Upper lobe of left lung (tissue), 4 donors: Measurements from ENCODE around the gene PIK3C2G.

Experiments
- EP300 ChIP-seq, 4 donors: sonication (generic); formaldehyde crosslinking; IDR thresholded peaks; one replicate each; pipeline ENCODE4 v1.5.1; 2017; ENCODE audit warnings: antibody characterized with exemption in 4 of 4, control low read depth in 2 of 4
- POLR2A ChIP-seq, 4 donors: fragments of 450-650 bp; IDR thresholded peaks; one replicate each; pipeline ENCODE4 v1.5.1; 2016 to 2017; ENCODE audit warnings: antibody characterized with exemption in 4 of 4, mild to moderate bottlenecking in 2 of 4
- POLR2AphosphoS5 ChIP-seq, 2 donors: sonication (generic); formaldehyde crosslinking; IDR thresholded peaks; one replicate each; pipeline ENCODE4 v1.5.1; 2017; ENCODE audit warnings: antibody characterized with exemption in 2 of 2
- TF ChIP-seq, protein P1 (sequence below), 6 experiments: fragments of 450-650 bp in 4 of 6; fragments of 200-600 bp in 2 of 6; sonication (generic) in 2 of 6; IDR thresholded peaks; one replicate each; pipeline ENCODE4 v1.5.1; 2016 to 2019; ENCODE audit warnings: antibody characterized with exemption in 6 of 6

DNA sequence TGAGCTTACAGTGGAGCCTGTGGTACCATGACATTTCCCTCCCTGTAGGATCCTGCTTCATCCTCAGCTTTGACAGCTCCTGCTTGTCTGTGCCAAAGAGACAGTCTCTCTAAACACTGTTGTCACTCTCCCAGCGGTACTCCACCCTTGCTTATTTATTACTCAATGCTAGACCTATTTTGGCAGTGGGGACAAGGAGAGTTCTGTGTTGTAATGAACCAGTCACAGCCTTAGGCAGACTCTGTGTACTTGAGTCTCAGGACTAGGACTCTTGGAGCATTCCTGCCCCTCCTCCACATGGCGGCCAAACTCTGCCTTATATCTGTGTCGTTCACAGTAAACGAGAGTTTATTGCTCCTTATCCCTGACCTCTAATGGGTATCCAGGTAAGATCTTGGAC is 70.9 kb downstream of the PIK3C2G start:
- TF ChIP-seq POLR2A (IDR thresholded peaks at IDR 0.05) (no peak), EP300 (IDR thresholded peaks at IDR 0.05) (no peak), POLR2AphosphoS5 (IDR thresholded peaks at IDR 0.05) (no peak)
- TF ChIP-seq, protein P1, sequence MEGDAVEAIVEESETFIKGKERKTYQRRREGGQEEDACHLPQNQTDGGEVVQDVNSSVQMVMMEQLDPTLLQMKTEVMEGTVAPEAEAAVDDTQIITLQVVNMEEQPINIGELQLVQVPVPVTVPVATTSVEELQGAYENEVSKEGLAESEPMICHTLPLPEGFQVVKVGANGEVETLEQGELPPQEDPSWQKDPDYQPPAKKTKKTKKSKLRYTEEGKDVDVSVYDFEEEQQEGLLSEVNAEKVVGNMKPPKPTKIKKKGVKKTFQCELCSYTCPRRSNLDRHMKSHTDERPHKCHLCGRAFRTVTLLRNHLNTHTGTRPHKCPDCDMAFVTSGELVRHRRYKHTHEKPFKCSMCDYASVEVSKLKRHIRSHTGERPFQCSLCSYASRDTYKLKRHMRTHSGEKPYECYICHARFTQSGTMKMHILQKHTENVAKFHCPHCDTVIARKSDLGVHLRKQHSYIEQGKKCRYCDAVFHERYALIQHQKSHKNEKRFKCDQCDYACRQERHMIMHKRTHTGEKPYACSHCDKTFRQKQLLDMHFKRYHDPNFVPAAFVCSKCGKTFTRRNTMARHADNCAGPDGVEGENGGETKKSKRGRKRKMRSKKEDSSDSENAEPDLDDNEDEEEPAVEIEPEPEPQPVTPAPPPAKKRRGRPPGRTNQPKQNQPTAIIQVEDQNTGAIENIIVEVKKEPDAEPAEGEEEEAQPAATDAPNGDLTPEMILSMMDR (IDR thresholded peaks at IDR 0.05): no peak
